ENCODE measurements around the gene C2orf49. TPM values are rescaled to one million over a fixed set of nuclear protein-coding genes. Genes with fewer than 3 reads are reported as not detected.

C2orf49 gene
- total RNA-seq, 1 experiment from 2014 or later = 24.8 TPM

DNA sequence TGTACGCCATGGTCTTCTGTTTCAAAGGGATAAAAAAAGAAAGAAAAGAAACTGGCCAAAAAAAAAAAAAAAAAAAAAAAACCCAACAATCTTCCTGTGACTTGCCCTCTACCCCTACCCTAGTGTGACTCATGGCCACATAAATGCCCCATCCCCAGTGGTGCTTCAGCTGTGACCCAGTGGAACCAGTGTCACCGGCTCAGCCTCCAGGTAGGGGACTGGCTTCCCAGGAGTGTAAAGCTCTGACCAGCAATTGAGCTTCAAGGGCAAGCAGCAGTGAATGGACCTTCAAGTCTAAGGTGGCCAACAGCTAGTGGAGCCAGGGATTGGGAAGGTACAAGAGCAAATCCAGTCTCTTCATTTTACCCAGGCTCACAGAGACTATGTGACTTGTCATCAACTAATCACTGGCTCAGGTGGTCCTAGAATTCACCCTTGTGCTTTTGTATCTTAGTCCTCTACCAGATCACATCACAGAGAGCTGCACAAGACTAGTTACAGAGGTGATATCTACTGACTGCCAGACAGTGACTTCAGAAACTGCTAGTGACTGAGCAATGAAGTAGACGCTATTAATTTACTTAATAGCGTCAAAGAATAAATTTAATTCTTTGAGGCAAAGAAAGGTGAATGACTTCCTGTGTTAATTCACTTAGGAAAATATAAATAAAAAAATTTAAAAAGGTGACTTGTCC, 6.5 kb upstream of the C2orf49 start:
- DNase-seq (ENCODE audit: low spot score) = no peak
- no peaks in the 10 kb centered on the region for H3K27me3 ChIP-seq (replicated peaks; ENCODE audit: insufficient read depth, low read depth, low read length, poor library complexity)
- H3K4me3 ChIP-seq (ENCODE audit: low read depth, low read length, poor library complexity, severe bottlenecking) = no peak overlapping the region
- POLR2A ChIA-PET (ENCODE audit: low non-redundant PET) = no interaction called here
- intact Hi-C loops (cut with micrococcal nuclease; ENCODE audit: unreplicated experiment) = no loop called here
- H3K9me3 ChIP-seq (ENCODE audit: low read depth, low read length, poor library complexity, severe bottlenecking) = no peaks in the 10 kb centered on the region
- H3K27ac ChIP-seq (ENCODE audit: low read depth, low read length, poor library complexity, severe bottlenecking) = no peak overlapping the region
- BruUV-seq (replicated peaks) = TSS peak; percentile 75
- peaks cover 17% of the 10 kb centered on the region for H3K4me1 ChIP-seq (ENCODE audit: insufficient read depth, low read length, poor library complexity, severe bottlenecking)
- H3K36me3 ChIP-seq (ENCODE audit: insufficient read depth, low read length, poor library complexity, severe bottlenecking) = no peaks in the 10 kb centered on the region
- TF ChIP-seq EZH2 (IDR thresholded peaks at IDR 0.05; ENCODE audit: borderline replicate concordance, low read depth, low read length, poor library complexity, severe bottlenecking) = no peak
- CTCF ChIA-PET = interaction anchor here (0.7 kb wide), 1 partner anchor 91 kb away, joined by 7 read pairs; no protein-coding TSS in a partner anchor

DNA sequence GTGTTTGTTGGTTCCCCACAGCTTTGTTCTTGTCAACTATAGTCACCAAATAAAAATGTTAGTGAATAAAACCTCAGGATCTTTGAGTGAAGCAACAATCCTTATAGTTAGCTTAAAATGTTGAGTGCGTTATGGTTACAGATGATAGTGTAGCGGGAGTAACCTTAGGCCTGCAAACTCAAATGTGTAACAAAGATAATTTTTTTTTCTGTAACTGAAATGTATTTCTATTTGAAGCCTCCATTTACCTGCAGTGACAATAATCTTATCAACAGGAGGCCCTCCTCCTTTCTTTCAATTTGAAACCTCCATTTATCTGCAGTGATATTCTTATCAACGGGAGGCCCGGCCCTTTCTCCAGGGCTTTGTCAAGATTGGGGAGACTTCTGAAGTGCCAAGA, 3.1 kb upstream of the C2orf49 start:
- H3K4me3 ChIP-seq (ENCODE audit: low read depth, low read length, poor library complexity, severe bottlenecking) = no peak overlapping the region
- TF ChIP-seq EZH2 (IDR thresholded peaks at IDR 0.05; ENCODE audit: borderline replicate concordance, low read depth, low read length, poor library complexity, severe bottlenecking) = no peak
- TF ChIP-seq, protein P1, sequence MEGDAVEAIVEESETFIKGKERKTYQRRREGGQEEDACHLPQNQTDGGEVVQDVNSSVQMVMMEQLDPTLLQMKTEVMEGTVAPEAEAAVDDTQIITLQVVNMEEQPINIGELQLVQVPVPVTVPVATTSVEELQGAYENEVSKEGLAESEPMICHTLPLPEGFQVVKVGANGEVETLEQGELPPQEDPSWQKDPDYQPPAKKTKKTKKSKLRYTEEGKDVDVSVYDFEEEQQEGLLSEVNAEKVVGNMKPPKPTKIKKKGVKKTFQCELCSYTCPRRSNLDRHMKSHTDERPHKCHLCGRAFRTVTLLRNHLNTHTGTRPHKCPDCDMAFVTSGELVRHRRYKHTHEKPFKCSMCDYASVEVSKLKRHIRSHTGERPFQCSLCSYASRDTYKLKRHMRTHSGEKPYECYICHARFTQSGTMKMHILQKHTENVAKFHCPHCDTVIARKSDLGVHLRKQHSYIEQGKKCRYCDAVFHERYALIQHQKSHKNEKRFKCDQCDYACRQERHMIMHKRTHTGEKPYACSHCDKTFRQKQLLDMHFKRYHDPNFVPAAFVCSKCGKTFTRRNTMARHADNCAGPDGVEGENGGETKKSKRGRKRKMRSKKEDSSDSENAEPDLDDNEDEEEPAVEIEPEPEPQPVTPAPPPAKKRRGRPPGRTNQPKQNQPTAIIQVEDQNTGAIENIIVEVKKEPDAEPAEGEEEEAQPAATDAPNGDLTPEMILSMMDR (conservative IDR thresholded peaks at IDR 0.05; ENCODE audit: low read depth, low read length) = no peak
- ChIA-PET POLR2A (ENCODE audit: low non-redundant PET) (no interaction called here), CTCF (no interaction called here)
- intact Hi-C loops (cut with micrococcal nuclease; ENCODE audit: unreplicated experiment) = no loop called here
- DNase-seq (ENCODE audit: low spot score) = no peak
- H3K27ac ChIP-seq (ENCODE audit: low read depth, low read length, poor library complexity, severe bottlenecking) = no peak overlapping the region
- H3K36me3 ChIP-seq (ENCODE audit: insufficient read depth, low read length, poor library complexity, severe bottlenecking) = no peaks in the 10 kb centered on the region
- no peaks in the 10 kb centered on the region for H3K27me3 ChIP-seq (replicated peaks; ENCODE audit: insufficient read depth, low read depth, low read length, poor library complexity)
- no peaks in the 10 kb centered on the region for H3K9me3 ChIP-seq (ENCODE audit: low read depth, low read length, poor library complexity, severe bottlenecking)
- H3K4me1 ChIP-seq (ENCODE audit: insufficient read depth, low read length, poor library complexity, severe bottlenecking) = peaks cover 20% of the 10 kb centered on the region
- no TSS peak for BruUV-seq (replicated peaks)

DNA sequence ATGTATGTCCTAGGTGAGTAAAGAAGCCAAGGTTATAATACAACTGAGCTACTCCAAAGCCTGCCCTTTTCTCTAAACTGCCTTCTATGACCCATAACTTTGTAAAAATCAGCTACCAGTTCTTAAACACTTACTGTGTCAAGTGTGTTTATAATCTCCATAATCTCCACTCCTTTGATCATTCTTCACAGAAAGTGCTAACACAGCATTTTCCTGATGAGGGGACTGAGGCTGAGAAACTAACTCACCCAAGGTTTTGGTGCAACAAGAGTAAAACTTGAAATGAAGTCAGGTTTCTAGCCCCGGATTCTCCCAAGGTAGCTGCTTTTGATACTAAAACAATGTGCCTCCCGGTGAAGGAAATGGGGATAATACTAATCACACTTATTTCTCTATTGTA, 1.9 kb upstream of the C2orf49 start:
- DNase-seq (ENCODE audit: low spot score) = no peak
- Histone ChIP-seq H3K27me3 (replicated peaks; ENCODE audit: insufficient read depth, low read depth, low read length, poor library complexity) (no peaks in the 10 kb centered on the region), H3K4me1 (ENCODE audit: insufficient read depth, low read length, poor library complexity, severe bottlenecking) (peaks cover 15% of the 10 kb centered on the region), H3K4me3 (ENCODE audit: low read depth, low read length, poor library complexity, severe bottlenecking) (no peak overlapping the region), H3K9me3 (ENCODE audit: low read depth, low read length, poor library complexity, severe bottlenecking) (no peaks in the 10 kb centered on the region), H3K27ac (ENCODE audit: low read depth, low read length, poor library complexity, severe bottlenecking) (no peak overlapping the region), H3K36me3 (ENCODE audit: insufficient read depth, low read length, poor library complexity, severe bottlenecking) (peaks cover 8% of the 10 kb centered on the region)
- BruUV-seq (replicated peaks) = no TSS peak
- ChIA-PET CTCF (no interaction called here), POLR2A (ENCODE audit: low non-redundant PET) (no interaction called here)
- TF ChIP-seq, protein P1 (conservative IDR thresholded peaks at IDR 0.05; ENCODE audit: low read depth, low read length) = no peak
- no peak for TF ChIP-seq EZH2 (IDR thresholded peaks at IDR 0.05; ENCODE audit: borderline replicate concordance, low read depth, low read length, poor library complexity, severe bottlenecking)
- intact Hi-C loops (cut with micrococcal nuclease; ENCODE audit: unreplicated experiment) = no loop called here

DNA sequence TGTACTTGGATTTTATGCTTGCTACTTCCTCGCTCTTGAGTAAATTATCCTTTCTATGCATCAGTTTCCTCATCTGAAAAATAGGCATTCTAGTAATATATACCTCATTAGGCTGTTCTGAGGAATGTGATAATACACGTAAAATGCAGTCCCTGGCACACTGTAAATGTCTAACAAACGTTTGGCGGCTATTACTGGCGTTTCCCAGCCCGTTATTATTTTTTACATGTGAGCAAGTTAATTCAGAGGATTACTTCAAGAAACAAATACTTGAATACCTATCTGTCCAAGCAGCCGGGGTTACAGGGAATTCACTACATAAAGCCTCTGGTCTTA, 586 bp upstream of the C2orf49 start:
- Histone ChIP-seq H3K36me3 (ENCODE audit: insufficient read depth, low read length, poor library complexity, severe bottlenecking) (peaks cover 21% of the 10 kb centered on the region), H3K9me3 (ENCODE audit: low read depth, low read length, poor library complexity, severe bottlenecking) (no peaks in the 10 kb centered on the region), H3K27me3 (replicated peaks; ENCODE audit: insufficient read depth, low read depth, low read length, poor library complexity) (no peaks in the 10 kb centered on the region), H3K27ac (ENCODE audit: low read depth, low read length, poor library complexity, severe bottlenecking) (peak overlapping the region; percentile 100), H3K4me3 (ENCODE audit: low read depth, low read length, poor library complexity, severe bottlenecking) (peak overlapping the region; percentile 94), H3K4me1 (ENCODE audit: insufficient read depth, low read length, poor library complexity, severe bottlenecking) (peaks cover 13% of the 10 kb centered on the region)
- DNase-seq (ENCODE audit: low spot score) = no peak
- intact Hi-C loops (cut with micrococcal nuclease; ENCODE audit: unreplicated experiment) = no loop called here
- POLR2A ChIA-PET (ENCODE audit: low non-redundant PET) = no interaction called here
- CTCF ChIA-PET = no interaction called here
- TSS peak; percentile 90 for BruUV-seq (replicated peaks)
- no peak for TF ChIP-seq EZH2 (IDR thresholded peaks at IDR 0.05; ENCODE audit: borderline replicate concordance, low read depth, low read length, poor library complexity, severe bottlenecking)
- TF ChIP-seq, protein P1 (conservative IDR thresholded peaks at IDR 0.05; ENCODE audit: low read depth, low read length) = no peak
